Measurements from ENCODE around the gene CA12.

DNA sequence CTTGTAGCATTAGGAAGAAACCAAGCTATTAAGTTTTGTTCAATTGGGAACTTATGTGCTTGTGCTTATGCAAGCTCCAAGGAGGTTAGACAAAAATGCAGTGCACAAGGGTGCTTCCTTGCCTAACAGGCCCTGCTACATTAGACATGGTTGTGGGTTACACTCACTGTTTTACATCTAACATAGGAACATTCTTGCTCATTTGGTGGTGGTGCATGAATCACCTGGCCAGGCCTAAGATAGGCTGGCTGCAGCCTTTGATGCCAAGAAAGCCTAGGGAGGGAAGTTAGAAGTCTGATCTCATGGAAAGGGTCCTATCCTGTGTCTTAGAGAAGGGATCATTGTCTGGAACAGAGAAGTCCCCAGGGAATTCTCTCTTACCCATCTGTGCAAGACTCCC lies 43.5 kb downstream of the CA12 start:
- TF ChIP-seq, protein P1, sequence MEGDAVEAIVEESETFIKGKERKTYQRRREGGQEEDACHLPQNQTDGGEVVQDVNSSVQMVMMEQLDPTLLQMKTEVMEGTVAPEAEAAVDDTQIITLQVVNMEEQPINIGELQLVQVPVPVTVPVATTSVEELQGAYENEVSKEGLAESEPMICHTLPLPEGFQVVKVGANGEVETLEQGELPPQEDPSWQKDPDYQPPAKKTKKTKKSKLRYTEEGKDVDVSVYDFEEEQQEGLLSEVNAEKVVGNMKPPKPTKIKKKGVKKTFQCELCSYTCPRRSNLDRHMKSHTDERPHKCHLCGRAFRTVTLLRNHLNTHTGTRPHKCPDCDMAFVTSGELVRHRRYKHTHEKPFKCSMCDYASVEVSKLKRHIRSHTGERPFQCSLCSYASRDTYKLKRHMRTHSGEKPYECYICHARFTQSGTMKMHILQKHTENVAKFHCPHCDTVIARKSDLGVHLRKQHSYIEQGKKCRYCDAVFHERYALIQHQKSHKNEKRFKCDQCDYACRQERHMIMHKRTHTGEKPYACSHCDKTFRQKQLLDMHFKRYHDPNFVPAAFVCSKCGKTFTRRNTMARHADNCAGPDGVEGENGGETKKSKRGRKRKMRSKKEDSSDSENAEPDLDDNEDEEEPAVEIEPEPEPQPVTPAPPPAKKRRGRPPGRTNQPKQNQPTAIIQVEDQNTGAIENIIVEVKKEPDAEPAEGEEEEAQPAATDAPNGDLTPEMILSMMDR (IDR thresholded peaks at IDR 0.05), result no peak
- TF ChIP-seq POLR2AphosphoS5 (IDR thresholded peaks at IDR 0.05), result no peak
- TF ChIP-seq EP300 (IDR thresholded peaks at IDR 0.05), result no peak

All from upper lobe of left lung (tissue), 4 donors.